Measurements from ENCODE around the gene GTF2A1L.

GRCh38 chr2:48712151-48712550, 94.5 kb downstream of the GTF2A1L start:
- TF ChIP-seq, protein P1, sequence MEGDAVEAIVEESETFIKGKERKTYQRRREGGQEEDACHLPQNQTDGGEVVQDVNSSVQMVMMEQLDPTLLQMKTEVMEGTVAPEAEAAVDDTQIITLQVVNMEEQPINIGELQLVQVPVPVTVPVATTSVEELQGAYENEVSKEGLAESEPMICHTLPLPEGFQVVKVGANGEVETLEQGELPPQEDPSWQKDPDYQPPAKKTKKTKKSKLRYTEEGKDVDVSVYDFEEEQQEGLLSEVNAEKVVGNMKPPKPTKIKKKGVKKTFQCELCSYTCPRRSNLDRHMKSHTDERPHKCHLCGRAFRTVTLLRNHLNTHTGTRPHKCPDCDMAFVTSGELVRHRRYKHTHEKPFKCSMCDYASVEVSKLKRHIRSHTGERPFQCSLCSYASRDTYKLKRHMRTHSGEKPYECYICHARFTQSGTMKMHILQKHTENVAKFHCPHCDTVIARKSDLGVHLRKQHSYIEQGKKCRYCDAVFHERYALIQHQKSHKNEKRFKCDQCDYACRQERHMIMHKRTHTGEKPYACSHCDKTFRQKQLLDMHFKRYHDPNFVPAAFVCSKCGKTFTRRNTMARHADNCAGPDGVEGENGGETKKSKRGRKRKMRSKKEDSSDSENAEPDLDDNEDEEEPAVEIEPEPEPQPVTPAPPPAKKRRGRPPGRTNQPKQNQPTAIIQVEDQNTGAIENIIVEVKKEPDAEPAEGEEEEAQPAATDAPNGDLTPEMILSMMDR (IDR thresholded peaks at IDR 0.05) = no peak
- TF ChIP-seq POLR2A (IDR thresholded peaks at IDR 0.05) = no peak
